HG02938 (cell line): Measurements from ENCODE around the gene HDAC4.

ENCODE experiments used
- ATAC-seq: cut with Tn5 transposase; IDR thresholded peaks from one replicate; pipeline ENCODE4 v1.9.1; 2021; ENCODE audit warnings: mild to moderate bottlenecking, moderate library complexity; ENCODE audit not compliant: unreplicated experiment

Gene HDAC4

GRCh38 chr2:239429473-239430350, 28.9 kb upstream of the HDAC4 start:
- ATAC-seq, result no peak

- ATAC-seq, result no peak
Measured at GRCh38 chr2:239425631-239426030, 24.8 kb upstream of the HDAC4 start.

- ATAC-seq, result no peak
Measured at GRCh38 chr2:239424337-239425045, 23.7 kb upstream of the HDAC4 start.

- no peak for ATAC-seq
Measured at GRCh38 chr2:239423551-239423950, 22.7 kb upstream of the HDAC4 start.

GRCh38 chr2:239421851-239422250, 21.0 kb upstream of the HDAC4 start:
- ATAC-seq, result no peak

GRCh38 chr2:239420082-239420481, 19.3 kb upstream of the HDAC4 start:
- no peak for ATAC-seq

- ATAC-seq, result no peak
Measured at GRCh38 chr2:239418918-239419317, 18.1 kb upstream of the HDAC4 start.

GRCh38 chr2:239412905-239413603, 12.2 kb upstream of the HDAC4 start:
- no peak for ATAC-seq

- ATAC-seq, result no peak
Measured at GRCh38 chr2:239411549-239412319, 10.9 kb upstream of the HDAC4 start.

- no peak for ATAC-seq
Measured at GRCh38 chr2:239411117-239411516, 10.3 kb upstream of the HDAC4 start.

- ATAC-seq, result no peak
Measured at GRCh38 chr2:239409976-239410375, 9.2 kb upstream of the HDAC4 start.

GRCh38 chr2:239407112-239407511, 6.3 kb upstream of the HDAC4 start:
- ATAC-seq, result no peak

- ATAC-seq, result no peak
Measured at GRCh38 chr2:239406316-239406995, 5.6 kb upstream of the HDAC4 start.

- ATAC-seq, result no peak
Measured at GRCh38 chr2:239405071-239405470, 4.3 kb upstream of the HDAC4 start.

GRCh38 chr2:239402666-239403065, 1.8 kb upstream of the HDAC4 start:
- no peak for ATAC-seq

GRCh38 chr2:239401881-239402233, 1.0 kb upstream of the HDAC4 start:
- peak; percentile 15 for ATAC-seq

GRCh38 chr2:239401067-239401880, 454 bp upstream of the HDAC4 start:
- ATAC-seq, result peak; percentile 82

GRCh38 chr2:239399921-239400595, 762 bp downstream of the HDAC4 start:
- ATAC-seq, result no peak

- ATAC-seq, result no peak
Measured at GRCh38 chr2:239399433-239399920, 1.3 kb downstream of the HDAC4 start.
